HG02678 (cell line): ENCODE results near the gene GNL2.
"Not testable (repeated sequence)": the region's sequence is repeated elsewhere in the genome, so short reads cannot be mapped to it uniquely, and the experiment has no call there.

Experiments used
- ATAC-seq: cut with Tn5 transposase; IDR thresholded peaks from one replicate; pipeline ENCODE4 v1.9.1; 2021; ENCODE audit warnings: mild to moderate bottlenecking, moderate library complexity; ENCODE audit not compliant: unreplicated experiment

The GNL2 gene

GRCh38 chr1:37609002-37609401 is 13.3 kb upstream of the GNL2 start:
- ATAC-seq: no peak

- ATAC-seq: no peak
Measured at GRCh38 chr1:37606481-37607263, 10.9 kb upstream of the GNL2 start.

- no peak for ATAC-seq
Measured at GRCh38 chr1:37605806-37606474, 10.2 kb upstream of the GNL2 start.

GRCh38 chr1:37605061-37605650 is 9.4 kb upstream of the GNL2 start:
- ATAC-seq: no peak

GRCh38 chr1:37602750-37603694 is 7.3 kb upstream of the GNL2 start:
- ATAC-seq: no peak

- no peak for ATAC-seq
Measured at GRCh38 chr1:37601441-37601840, 5.7 kb upstream of the GNL2 start.

- no peak for ATAC-seq
Measured at GRCh38 chr1:37599940-37600339, 4.2 kb upstream of the GNL2 start.

GRCh38 chr1:37596182-37596667 is 488 bp upstream of the GNL2 start:
- no peak for ATAC-seq

- no peak for ATAC-seq
Measured at GRCh38 chr1:37593726-37594125, 2.0 kb downstream of the GNL2 start.

GRCh38 chr1:37588939-37589338 is 6.8 kb downstream of the GNL2 start:
- no peak for ATAC-seq

GRCh38 chr1:37584544-37584943 is 11.2 kb downstream of the GNL2 start:
- not testable (repeated sequence) for ATAC-seq

- ATAC-seq: no peak
Measured at GRCh38 chr1:37575692-37576091, 20.0 kb downstream of the GNL2 start.

GRCh38 chr1:37574834-37575480 is 20.8 kb downstream of the GNL2 start:
- no peak for ATAC-seq

- no peak for ATAC-seq
Measured at GRCh38 chr1:37570528-37571334, 25.0 kb downstream of the GNL2 start.

- no peak for ATAC-seq
Measured at GRCh38 chr1:37567023-37567422, 28.7 kb downstream of the GNL2 start.

GRCh38 chr1:37564892-37565291 is 30.8 kb downstream of the GNL2 start:
- no peak for ATAC-seq

- no peak for ATAC-seq
Measured at GRCh38 chr1:37562984-37563383, 32.8 kb downstream of the GNL2 start.

- ATAC-seq: no peak
Measured at GRCh38 chr1:37561133-37562132, 34.3 kb downstream of the GNL2 start.
